ACC112 (cell line): ENCODE data around the gene ZNF436.
"Not testable (repeated sequence)": the region's sequence is repeated elsewhere in the genome, so short reads cannot be mapped to it uniquely, and the experiment has no call there.

ENCODE experiments used
- H2AFZ ChIP-seq: fragments of 200-600 bp; sonication (generic); one replicate; pipeline ENCODE4 v1.6.0; 2017; ENCODE audit warnings: antibody characterized with exemption, low read length; ENCODE audit not compliant: unreplicated experiment
- H3K27ac ChIP-seq: fragments of 200-600 bp; sonication (generic); 2 replicates; pipeline ENCODE4 v1.5.1; 2014; ENCODE audit warnings: low read depth, mild to moderate bottlenecking, antibody characterized with exemption, low read length, moderate library complexity
- H3K27me3 ChIP-seq: fragments of 200-600 bp; sonication (generic); 2 replicates; pipeline ENCODE4 v1.6.1; 2014; ENCODE audit warnings: mild to moderate bottlenecking, antibody characterized with exemption, low read length, moderate library complexity, mixed read lengths; ENCODE audit not compliant: insufficient read depth
- H3K36me3 ChIP-seq: fragments of 200-600 bp; sonication (generic); 2 replicates; pipeline ENCODE4 v1.6.1; 2016; ENCODE audit warnings: mild to moderate bottlenecking, antibody characterized with exemption, low read length, moderate library complexity, mixed read lengths; ENCODE audit not compliant: insufficient read depth
- H3K4me1 ChIP-seq: fragments of 200-600 bp; sonication (generic); one replicate; pipeline ENCODE4 v1.6.1; 2016; ENCODE audit warnings: low read length, mixed read lengths; ENCODE audit not compliant: insufficient read depth, unreplicated experiment, control insufficient read depth
- H3K4me3 ChIP-seq: fragments of 200-600 bp; sonication (generic); 2 replicates; pipeline ENCODE4 v1.5.1; 2014; ENCODE audit warnings: mild to moderate bottlenecking, low read depth, low read length
- H3K79me2 ChIP-seq: fragments of 200-600 bp; sonication (generic); one replicate; pipeline ENCODE4 v1.6.0; 2016; ENCODE audit warnings: low read length; ENCODE audit not compliant: control insufficient read depth, unreplicated experiment, insufficient read depth

ZNF436 gene

GRCh38 chr1:23343221-23344110 lies 26.2 kb downstream of the ZNF436 start:
- Histone ChIP-seq H3K4me3 (peak overlapping the region; percentile 99), H3K4me1 (peaks cover 32% of the 10 kb centered on the region), H3K27me3 (no peaks in the 10 kb centered on the region), H2AFZ (no peak overlapping the region), H3K79me2 (peaks cover 54% of the 10 kb centered on the region), H3K27ac (peak overlapping the region; percentile 97), H3K36me3 (peaks cover 11% of the 10 kb centered on the region; the same call in 1 of the 2 replicates)

DNA sequence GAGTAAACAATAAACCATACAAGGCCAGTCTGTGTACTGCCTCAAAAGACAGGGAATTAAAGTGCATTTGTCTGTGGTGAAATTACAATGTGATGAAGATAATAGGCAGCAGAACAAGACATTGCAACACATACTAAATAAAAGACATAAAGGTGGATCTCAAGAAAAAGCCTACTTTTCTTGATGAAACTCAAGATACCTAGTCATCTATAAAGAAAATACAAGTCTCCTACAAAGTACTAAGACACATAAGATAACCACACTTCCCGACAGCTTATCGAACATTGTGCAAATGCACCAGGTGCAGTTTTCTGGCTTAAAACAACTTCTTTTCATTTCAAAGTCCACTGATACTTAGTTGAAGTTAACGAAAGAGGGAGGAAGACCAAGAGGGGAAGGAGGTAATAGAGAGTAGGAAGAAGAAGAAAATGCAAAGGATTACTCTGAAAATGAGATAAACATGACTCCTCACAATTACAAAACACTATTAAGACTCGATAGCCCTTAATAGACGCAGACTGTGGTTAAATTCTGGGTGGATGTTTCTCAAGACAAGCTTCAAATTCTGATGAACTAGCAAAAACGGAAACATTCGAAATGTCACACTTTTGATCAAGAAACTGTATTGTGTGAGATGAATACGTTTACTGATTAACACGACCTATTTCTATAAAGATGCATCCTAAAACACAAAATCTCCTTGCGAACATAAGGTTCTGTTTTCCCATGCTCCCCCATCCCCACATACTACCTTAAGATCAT lies 27.5 kb downstream of the ZNF436 start:
- no peak overlapping the region for H2AFZ ChIP-seq
- no peaks in the 10 kb centered on the region for H3K27me3 ChIP-seq
- H3K4me1 ChIP-seq, result peaks cover 38% of the 10 kb centered on the region
- peaks cover 25% of the 10 kb centered on the region for H3K36me3 ChIP-seq
- peak overlapping the region; percentile 99 for H3K4me3 ChIP-seq
- H3K79me2 ChIP-seq, result peaks cover 67% of the 10 kb centered on the region
- peak overlapping the region; percentile 97 for H3K27ac ChIP-seq

DNA sequence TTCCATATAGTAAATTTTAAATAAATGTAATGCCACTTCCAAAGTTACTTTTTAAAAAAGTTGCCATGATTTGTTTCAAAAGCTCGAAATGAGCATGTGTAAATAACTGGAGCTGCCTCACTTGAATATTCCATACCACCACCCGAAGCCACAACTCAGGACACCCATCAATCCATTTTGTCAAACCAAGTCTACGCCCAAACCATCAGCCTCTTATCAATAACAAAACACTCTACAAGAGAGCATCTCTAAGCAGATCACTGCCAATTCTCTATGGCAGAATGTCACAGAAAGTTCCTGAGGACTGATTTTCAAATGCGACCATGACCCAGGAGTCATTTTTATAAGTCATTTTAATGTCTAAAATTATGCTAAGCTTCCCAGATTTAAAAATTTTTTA lies 30.0 kb downstream of the ZNF436 start:
- Histone ChIP-seq H3K27me3 (no peaks in the 10 kb centered on the region), H3K4me1 (peaks cover 35% of the 10 kb centered on the region), H3K79me2 (peaks cover 81% of the 10 kb centered on the region), H3K4me3 (peak overlapping the region; percentile 99), H2AFZ (no peak overlapping the region), H3K36me3 (peaks cover 37% of the 10 kb centered on the region), H3K27ac (no peak overlapping the region)

- peaks cover 35% of the 10 kb centered on the region for H3K4me1 ChIP-seq
- H3K79me2 ChIP-seq, result peaks cover 85% of the 10 kb centered on the region
- H2AFZ ChIP-seq, result no peak overlapping the region
- no peak overlapping the region; the same call in 1 of the 2 replicates for H3K27ac ChIP-seq
- H3K36me3 ChIP-seq, result peaks cover 45% of the 10 kb centered on the region
- no peak overlapping the region for H3K4me3 ChIP-seq
- H3K27me3 ChIP-seq, result no peaks in the 10 kb centered on the region
Observed at GRCh38 chr1:23337869-23338268, 31.8 kb downstream of the ZNF436 start.

DNA sequence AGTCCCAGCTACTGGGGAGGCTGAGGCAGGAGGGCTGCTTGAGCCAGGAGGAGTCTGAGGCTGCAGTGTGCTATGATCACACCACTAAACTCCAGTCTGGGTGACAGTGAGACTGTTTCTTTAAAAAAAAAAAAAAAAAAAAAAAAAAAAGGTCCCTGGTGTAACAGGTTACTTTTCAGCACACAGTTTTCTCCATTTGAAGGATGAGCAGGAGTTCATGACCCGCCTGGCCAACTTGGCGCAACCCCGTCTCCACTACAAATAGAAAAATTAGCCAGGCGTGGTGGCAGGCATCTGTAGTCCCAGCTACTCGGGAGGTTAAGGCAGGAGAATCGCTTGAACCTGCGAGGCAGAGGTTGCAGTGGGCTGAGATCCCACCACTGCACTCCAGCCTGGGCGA lies 37.9 kb downstream of the ZNF436 start:
- Histone ChIP-seq H3K27ac (no peak overlapping the region), H3K4me3 (no peak overlapping the region), H2AFZ (no peak overlapping the region), H3K27me3 (no peaks in the 10 kb centered on the region), H3K79me2 (peaks cover 55% of the 10 kb centered on the region), H3K36me3 (peaks cover 43% of the 10 kb centered on the region), H3K4me1 (no peaks in the 10 kb centered on the region)

GRCh38 chr1:23330846-23331245 lies 38.8 kb downstream of the ZNF436 start:
- Histone ChIP-seq H2AFZ (no peak overlapping the region), H3K79me2 (peaks cover 62% of the 10 kb centered on the region), H3K27ac (no peak overlapping the region), H3K36me3 (peaks cover 44% of the 10 kb centered on the region), H3K4me1 (no peaks in the 10 kb centered on the region), H3K4me3 (no peak overlapping the region), H3K27me3 (no peaks in the 10 kb centered on the region)

GRCh38 chr1:23325393-23325792 lies 44.2 kb downstream of the ZNF436 start:
- Histone ChIP-seq H3K27me3 (no peaks in the 10 kb centered on the region), H3K36me3 (peaks cover 49% of the 10 kb centered on the region), H3K79me2 (peaks cover 53% of the 10 kb centered on the region), H3K4me3 (no peak overlapping the region), H3K4me1 (no peaks in the 10 kb centered on the region), H2AFZ (no peak overlapping the region), H3K27ac (no peak overlapping the region)

DNA sequence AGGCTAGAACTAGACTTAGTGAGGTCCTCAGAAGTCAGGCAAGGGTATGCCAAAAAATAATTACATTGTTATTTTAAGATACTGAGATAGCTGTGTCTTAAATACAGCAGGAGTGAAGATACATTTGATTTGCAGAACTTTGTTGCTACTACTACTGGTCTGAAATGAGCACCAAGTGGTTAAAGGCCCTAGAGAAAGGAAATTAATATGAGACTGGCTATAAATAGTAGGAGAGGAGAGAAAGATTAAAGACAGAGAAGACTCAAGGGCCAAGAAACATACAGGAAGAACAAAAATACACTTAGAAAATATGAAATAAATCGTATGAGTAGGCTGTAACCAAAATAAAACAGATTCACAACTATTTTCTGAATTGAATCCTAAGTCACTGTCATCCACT lies 46.9 kb downstream of the ZNF436 start:
- no peak overlapping the region for H3K27ac ChIP-seq
- H2AFZ ChIP-seq, result no peak overlapping the region
- no peak overlapping the region for H3K4me3 ChIP-seq
- H3K36me3 ChIP-seq, result peaks cover 56% of the 10 kb centered on the region
- H3K79me2 ChIP-seq, result peaks cover 68% of the 10 kb centered on the region
- no peaks in the 10 kb centered on the region for H3K27me3 ChIP-seq
- no peaks in the 10 kb centered on the region for H3K4me1 ChIP-seq

DNA sequence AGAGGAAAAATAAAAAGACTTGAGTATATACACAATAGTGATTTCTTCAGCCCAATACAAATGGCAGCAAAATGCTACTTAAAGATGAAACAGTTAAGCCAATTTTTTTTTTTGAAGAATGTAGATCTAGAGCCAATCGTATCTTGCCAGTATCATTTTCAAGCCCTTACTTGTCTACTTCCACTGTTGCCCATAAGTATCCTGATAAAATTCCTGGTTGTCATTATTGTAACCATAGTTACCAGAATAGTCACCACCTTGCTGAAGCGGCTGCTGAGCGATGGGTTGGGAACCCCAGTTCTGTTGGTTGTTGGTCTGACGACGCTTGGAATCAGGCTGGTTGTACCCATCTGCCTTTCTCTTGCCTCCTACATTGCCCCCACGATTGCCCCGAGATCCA lies 59.4 kb downstream of the ZNF436 start:
- not testable (repeated sequence) for H3K4me3 ChIP-seq, H3K27ac ChIP-seq, H2AFZ ChIP-seq, H3K4me1 ChIP-seq, H3K27me3 ChIP-seq
- peaks cover 53% of the 10 kb centered on the region for H3K36me3 ChIP-seq
- peaks cover 23% of the 10 kb centered on the region for H3K79me2 ChIP-seq
